ENCODE results near the gene MARCHF10. TPM values are rescaled to one million over a fixed set of nuclear protein-coding genes. Genes with fewer than 3 reads are reported as not detected.

MARCHF10 gene
- total and polyA plus RNA-seq, 12 donors = 0.04 TPM; not detected in 11

GRCh38 chr17:62681061-62681938, 126.8 kb downstream of the MARCHF10 start:
- Histone ChIP-seq H3K27ac (no peak overlapping the region), H3K4me3 (no peak overlapping the region), H3K9me3 (no peaks in the 10 kb centered on the region), H3K36me3 (peaks cover 0 to 54% (median 0%) of the 10 kb centered on the region in 9 donors), H3K4me1 (no peaks in the 10 kb centered on the region), H3K27me3 (no peaks in the 10 kb centered on the region)
- ATAC-seq = no peak
- intact Hi-C loops (cut with DNase I) = no loop called here
- no peak for DNase-seq
- no peak for TF ChIP-seq CTCF (IDR thresholded peaks at IDR 0.05)
- 93% methylated on average over 17 of the region's 17 CpGs for WGBS, 2 donors

GRCh38 chr17:62680541-62681052, 127.5 kb downstream of the MARCHF10 start:
- peak in 2 of 8 donors; percentile 9 to 12 for ATAC-seq
- peaks cover 0 to 60% (median 0%) of the 10 kb centered on the region in 9 donors for H3K36me3 ChIP-seq
- intact Hi-C loops (cut with DNase I) = no loop called here
- no peaks in the 10 kb centered on the region for H3K4me1 ChIP-seq
- WGBS, 2 donors = 88 to 93% methylated on average over 36 of the region's 36 CpGs
- H3K9me3 ChIP-seq = no peaks in the 10 kb centered on the region
- no peak for DNase-seq
- no peak overlapping the region for H3K4me3 ChIP-seq
- H3K27me3 ChIP-seq = no peaks in the 10 kb centered on the region
- no peak overlapping the region for H3K27ac ChIP-seq
- TF ChIP-seq CTCF (IDR thresholded peaks at IDR 0.05) = no peak

GRCh38 chr17:62679866-62680377, 128.2 kb downstream of the MARCHF10 start:
- Histone ChIP-seq H3K27ac (no peak overlapping the region), H3K9me3 (no peaks in the 10 kb centered on the region), H3K36me3 (peaks cover 0 to 59% (median 0%) of the 10 kb centered on the region in 9 donors), H3K27me3 (no peaks in the 10 kb centered on the region), H3K4me1 (peaks cover 0 to 5% (median 0%) of the 10 kb centered on the region in 9 donors), H3K4me3 (no peak overlapping the region)
- TF ChIP-seq CTCF (IDR thresholded peaks at IDR 0.05) = no peak
- 82 to 84% methylated on average over 36 to 37 of the region's 37 CpGs for WGBS, 2 donors
- ATAC-seq (no peak), DNase-seq (no peak)
- intact Hi-C loops (cut with DNase I) = loop anchor here in 7 of 10 donors (5.0 to 10.0 kb wide), 2 partner anchors 53 to 725 kb away; partner anchors contain the start of gene MRC2 (in 1 of the 7)

- WGBS, 2 donors = 93 to 95% methylated on average over 10 of the region's 10 CpGs
- ATAC-seq (no peak), DNase-seq (no peak)
- intact Hi-C loops (cut with DNase I) = loop anchor here in 7 of 10 donors (5.0 to 10.0 kb wide), 2 partner anchors 51 to 726 kb away; partner anchors contain the start of gene MRC2 (in 1 of the 7)
- Histone ChIP-seq H3K27ac (no peak overlapping the region), H3K36me3 (peaks cover 0 to 51% (median 0%) of the 10 kb centered on the region in 9 donors), H3K4me3 (no peak overlapping the region), H3K9me3 (no peaks in the 10 kb centered on the region), H3K4me1 (peaks cover 0 to 6% (median 0%) of the 10 kb centered on the region in 9 donors), H3K27me3 (no peaks in the 10 kb centered on the region)
- no peak for TF ChIP-seq CTCF (IDR thresholded peaks at IDR 0.05)
Observed at GRCh38 chr17:62678214-62678919, 129.7 kb downstream of the MARCHF10 start.
